Epidermal melanocyte (primary cell): ENCODE data around the gene AP5S1.
A peak's percentile ranks its signal among the peaks of the same experiment; 100 is the strongest.

Experiments used
- DNase-seq: peaks from one replicate; pipeline ENCODE4 v3.0.0; 2011; ENCODE audit warnings: low spot score; ENCODE audit not compliant: insufficient read length

Gene AP5S1, protein sequence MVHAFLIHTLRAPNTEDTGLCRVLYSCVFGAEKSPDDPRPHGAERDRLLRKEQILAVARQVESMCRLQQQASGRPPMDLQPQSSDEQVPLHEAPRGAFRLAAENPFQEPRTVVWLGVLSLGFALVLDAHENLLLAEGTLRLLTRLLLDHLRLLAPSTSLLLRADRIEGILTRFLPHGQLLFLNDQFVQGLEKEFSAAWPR

DNA sequence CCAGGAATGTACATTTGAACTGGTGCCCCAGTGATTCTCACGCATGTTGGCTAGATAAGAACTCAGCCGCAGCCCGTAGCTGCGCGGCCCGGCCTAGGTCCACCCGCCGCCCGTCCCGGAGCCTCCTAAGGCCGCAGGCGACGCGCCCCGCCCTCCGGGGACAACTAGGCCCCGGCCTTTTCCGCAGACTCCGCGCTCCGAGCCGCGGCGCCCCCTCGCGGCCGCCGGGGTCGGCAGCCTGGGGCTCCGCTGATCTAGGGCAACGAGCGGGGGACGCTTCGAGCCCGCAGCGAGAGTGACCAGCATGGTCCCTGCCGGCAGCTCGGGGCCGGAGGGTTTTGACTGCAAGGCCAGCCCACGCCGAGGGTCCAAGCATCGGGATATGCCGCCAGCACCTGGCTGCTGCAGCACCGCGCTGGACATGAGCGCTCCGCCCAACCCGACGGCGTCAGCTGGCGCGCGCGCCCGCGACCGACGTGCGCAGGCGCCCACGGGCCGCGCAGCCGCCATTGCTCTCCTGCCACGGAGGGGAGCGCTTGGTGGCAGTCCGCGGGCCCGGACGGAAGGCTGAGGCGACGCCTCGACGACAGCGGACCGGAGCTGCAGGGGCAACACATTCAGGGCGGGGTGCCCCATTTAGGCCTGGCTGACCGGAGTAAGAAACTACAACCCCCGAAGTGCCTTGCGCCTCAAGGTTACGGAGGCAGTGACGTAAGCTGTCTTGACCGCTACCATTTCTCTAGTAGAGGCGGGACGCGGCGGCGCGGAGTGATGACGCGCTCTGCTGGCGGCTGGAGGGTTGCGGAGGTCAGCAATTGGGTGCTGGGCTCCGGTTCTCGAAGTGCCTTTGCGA, at the start of gene AP5S1:
Gene AP5S1 (plus strand): TSS at position 500 of the 853 bp plus-strand sequence. CDS start 1,571 bp downstream, outside the sequence.
- peak; percentile 91 for DNase-seq

GRCh38 chr20:3771552-3772058, 48.7 kb upstream of the AP5S1 start:
- DNase-seq: peak; percentile 7

DNA sequence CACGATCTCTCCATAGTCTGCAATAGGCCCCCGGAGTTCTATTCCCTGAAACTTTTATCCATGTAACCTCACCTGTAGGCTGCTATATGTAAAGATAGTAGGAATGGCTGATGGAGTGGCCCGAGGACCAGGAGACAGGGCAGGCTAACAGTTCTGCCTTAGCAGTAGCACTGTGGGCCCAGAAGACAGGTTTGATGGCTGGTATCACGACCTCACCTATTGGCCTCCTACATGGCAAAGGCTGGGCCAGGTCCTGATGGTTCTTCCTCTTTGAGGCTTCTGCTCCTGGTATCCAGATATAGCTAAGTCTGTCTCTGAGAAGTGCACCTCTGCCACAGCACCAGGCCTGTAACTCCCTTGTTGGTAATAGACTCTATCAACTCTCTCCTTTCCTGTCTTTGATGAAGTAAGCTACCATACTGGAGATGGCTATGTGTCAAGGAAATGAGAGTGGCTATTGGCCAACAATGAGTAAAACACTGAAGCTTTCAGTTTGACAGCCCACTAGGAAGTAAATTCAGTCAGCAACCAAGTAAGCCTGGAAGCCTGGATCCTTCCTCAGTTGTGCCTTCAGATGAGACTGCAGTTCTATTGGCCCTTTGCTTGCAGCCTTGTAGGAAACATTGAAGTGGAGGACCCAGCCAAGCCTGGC, 44.8 kb upstream of the AP5S1 start:
- peak; percentile 4 for DNase-seq

DNA sequence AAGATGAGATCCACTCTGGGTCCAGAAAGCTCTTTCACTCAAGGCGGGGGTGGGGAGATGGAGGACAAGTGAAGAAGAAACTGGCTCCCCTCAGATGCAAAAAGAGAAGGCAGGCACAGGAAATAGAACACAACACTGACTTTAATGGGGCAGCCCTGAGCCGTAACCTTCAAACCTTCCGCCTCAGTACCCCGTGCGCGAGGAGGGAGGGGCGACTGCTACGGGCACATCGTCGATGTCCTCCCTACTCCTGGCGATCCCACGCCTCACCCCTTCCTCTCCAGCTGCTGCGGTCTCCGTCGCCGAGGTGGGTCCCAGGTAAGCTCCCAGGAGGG, 43.0 kb upstream of the AP5S1 start:
- peak; percentile 15 for DNase-seq

- peak; percentile 82 for DNase-seq
Observed at GRCh38 chr20:3777716-3778629, 42.4 kb upstream of the AP5S1 start.

GRCh38 chr20:3778976-3779375, 41.4 kb upstream of the AP5S1 start:
- DNase-seq: no peak

DNA sequence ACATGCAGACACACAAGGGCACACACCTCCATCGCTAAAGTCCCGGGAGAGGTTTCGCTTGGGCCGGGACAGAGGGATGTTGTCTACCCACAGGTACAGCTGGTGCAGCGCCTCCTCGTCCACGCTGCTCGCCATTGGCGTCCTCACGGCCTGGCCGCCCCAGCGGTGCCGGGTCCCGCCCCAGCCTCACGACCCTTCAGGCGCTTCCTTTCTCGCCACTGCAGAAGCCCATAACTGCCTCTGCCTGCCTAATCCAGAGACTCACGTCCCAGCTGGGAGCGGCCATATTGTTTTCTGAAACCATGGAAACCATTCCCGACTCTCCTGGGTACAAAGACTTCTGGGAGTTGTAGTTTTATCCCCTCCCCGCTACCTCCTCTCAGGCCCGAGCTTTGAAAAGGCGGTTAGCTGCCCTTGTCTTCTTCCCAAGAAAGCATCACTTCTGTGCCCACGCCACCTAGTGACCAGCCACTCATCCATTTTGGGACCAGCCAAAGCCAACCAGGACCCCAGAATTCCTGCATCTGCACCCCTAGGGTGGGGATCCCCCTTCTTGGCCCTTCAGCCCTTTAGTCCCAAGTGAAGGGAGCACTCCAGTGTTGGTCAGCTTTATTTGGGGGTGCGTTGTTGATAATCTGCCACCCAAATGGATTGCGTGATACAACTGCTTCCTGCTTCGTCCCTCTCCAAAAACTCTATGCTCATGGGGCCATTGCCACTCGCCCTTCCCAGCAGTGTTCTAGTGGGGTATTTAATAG, 39.0 kb upstream of the AP5S1 start, which contains the start of gene SPEF1:
Gene SPEF1 (minus strand): TSS at position 296 of the 758 bp plus-strand sequence. CDS start 161 bp downstream, at position 135.
- DNase-seq: peak; percentile 100

DNA sequence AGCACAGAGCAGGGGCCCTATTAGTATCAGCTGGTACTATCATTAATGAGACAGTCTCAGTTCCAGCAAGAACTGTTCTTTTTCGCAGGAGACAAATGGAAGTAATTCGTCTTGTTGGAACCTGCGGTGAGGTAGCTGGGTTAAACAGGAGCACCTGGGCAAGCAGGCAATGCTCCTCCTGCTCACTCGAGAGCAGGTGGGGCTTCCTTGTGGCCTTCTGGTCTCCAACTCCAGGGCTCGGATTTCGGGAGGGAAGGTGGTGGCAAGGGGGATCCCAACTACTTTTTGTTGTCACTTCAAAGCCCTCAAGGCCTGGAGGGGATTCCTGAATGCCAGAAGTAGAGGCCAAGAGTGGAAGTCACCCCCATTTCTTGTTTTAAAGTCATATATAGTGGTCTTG, 37.8 kb upstream of the AP5S1 start:
- no peak for DNase-seq

GRCh38 chr20:3783068-3783489, 37.3 kb upstream of the AP5S1 start:
- DNase-seq: no peak

DNA sequence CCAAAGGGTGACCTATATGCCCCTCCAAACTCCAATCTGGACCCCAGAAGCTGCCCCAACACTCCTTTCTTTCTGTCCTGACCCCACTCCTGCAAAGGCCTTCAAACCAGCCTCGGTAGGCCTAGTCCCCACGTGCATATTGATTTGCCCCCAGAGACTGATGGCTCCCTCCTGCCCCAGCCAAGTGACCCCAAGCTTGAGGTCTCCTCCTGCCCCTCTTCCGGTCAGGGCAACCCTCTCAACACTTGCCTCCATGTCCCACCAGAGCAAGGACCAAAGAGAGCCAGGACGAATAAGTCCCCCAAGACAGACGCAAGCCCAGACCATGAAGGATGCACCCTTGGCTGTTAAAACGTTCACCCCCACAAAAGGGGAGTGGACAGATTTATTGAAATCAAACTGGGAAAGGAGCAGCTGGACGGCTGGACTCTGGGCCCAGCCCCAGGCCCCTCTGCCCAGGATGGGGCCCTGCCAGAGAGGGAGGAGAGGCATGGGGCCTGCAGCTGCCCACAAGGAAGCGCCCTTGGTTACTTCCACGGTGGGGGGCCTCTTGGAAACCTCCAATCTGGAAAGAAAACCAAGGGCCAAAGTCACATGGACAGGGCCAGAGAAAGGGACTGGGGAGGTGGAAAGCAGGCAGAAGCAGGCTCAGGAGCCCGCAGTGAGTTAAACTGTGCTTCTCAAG, 36.7 kb upstream of the AP5S1 start:
- DNase-seq: no peak

DNA sequence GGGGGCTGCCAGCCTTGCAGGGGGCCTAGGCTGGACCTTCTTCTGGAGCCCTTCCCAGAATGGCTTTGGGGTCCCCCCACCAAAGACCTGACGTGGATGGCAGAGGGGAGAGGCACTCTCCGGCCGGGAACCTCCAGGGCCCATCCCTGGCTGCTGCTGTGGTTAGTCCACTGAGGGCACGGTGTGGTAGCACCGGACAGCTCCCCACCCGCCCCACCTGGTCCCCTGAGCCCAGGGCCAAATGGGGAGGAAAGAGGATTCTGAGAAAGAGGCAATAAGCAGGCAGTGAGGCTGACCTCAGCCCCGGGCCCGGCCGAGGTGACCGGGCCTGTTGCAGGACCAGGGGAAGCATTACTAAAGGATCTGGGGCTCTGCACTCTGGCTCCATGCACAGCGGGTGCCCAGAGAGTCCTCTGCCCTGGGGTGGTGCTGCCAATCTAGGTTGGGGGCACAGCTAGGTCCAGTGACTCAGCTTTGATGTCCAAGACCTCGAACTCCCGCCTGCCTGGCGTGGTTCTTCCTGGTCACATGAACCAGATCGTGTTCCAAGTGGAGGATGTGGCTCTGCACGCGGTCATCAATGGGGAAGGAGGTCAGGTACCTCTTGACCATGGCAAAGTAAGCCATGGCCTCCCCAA, 36.0 kb upstream of the AP5S1 start:
- DNase-seq: no peak

- no peak for DNase-seq
Observed at GRCh38 chr20:3784863-3785239, 35.5 kb upstream of the AP5S1 start.

GRCh38 chr20:3785240-3786125, 34.9 kb upstream of the AP5S1 start:
- DNase-seq: no peak

- no peak for DNase-seq
Observed at GRCh38 chr20:3786126-3786484, 34.2 kb upstream of the AP5S1 start.

DNA sequence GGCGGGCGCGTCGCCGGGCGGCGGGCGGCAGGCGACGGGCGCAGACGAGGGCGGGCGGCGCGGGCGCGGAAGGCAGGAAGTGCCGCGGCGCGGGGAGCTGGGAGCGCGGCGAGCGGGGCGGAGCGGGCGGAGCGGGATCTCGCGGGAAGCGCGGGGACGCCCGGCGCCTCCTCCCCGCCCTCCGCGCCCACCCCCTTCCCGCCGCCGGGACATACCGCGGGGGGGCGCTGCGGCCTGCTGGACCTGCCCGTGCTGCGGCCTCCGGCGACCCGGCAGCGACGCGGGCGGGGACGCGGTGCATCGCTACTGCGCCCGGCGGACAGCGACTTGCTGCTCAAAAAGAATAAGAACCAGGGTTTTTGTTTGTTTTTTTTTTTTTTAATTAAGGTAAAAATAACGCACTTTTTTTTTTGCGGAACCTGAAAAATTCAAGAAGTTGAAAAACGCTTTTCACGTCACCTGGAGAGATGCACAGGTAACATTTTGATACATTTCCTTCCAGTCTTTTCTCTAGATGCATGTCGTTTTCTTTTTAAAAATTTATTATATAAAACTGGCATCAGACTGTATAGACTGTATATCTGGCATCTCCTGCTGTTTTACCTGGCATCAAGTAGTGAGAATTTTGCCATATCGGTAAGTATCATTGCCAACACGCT, 33.6 kb upstream of the AP5S1 start, which contains the start of gene CENPB:
Gene CENPB (minus strand): TSS at position 76 of the 659 bp plus-strand sequence. CDS start 257 bp downstream, outside the sequence.
- DNase-seq: peak; percentile 89

DNA sequence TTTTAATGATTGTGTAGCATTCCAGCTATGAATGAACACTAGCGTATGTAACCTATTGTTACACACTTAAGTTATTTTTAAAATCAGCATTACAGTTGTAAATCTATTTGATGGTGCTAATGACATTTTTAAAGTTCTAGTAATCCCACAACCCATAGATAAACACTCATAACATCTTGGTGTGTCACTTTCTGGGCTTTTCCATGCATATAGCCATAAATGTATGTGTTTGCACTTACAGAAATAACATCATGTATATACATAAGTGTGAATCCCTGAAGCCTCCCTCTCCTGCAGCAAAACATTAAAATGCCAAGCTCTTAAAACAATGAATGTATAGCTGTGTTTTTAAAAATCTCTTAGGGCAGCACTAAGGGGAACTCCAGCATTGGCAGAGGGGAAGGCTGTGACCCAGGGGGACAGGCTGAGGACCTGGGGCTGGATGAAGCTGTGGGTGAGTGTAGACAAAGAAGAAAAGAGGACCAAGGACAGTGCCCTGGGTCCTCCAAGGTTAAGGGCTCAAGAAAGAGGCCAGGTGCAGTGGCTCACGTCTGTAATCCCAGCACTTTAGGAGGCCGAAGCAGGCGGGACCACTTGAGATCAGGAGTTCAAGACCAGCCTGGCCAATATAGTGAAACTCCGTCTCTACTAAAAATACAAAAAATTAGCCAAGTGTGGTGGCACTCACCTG, 32.9 kb upstream of the AP5S1 start:
- no peak for DNase-seq

DNA sequence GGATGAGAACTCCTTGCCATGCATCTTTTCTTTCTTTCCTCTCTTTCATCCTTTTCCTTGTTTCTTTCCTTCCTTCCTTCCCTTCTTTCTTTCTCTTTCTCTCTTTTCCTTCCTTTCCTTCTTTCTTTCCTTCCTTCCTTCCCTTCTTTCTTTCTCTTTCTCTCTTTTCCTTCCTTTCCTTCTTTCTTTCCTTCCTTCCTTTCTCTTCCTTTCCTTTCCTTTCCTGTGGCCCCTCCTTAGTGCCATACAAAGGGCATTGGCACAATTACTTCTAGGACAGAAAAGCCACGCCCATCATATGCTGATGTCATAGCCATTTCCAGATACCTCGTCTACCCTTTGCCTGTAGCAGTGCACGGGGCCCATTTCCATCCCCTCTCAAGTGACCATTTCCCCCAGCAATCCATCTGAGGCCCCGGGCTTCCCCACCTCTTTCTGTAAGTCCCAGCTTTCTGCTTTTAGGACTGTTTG, 31.6 kb upstream of the AP5S1 start:
- DNase-seq: no peak
